DND-41 (cell line): ENCODE results near the gene SLC35F3.

Experiments
- ATAC-seq: fragments of 200-7000 bp; cut with Tn5 transposase; 3 replicates; pipeline ENCODE4 v1.9.1; 2021; ENCODE audit warnings: low read depth; ENCODE audit not compliant: insufficient read depth
- DNase-seq: peaks from one replicate; pipeline ENCODE4 v3.0.0-alpha.2; 2020
- H2AFZ ChIP-seq: 2 replicates; pipeline ENCODE4 v1.6.0; 2012; ENCODE audit warnings: low read depth, low read length
- H3K27ac ChIP-seq: 2 replicates; pipeline ENCODE4 v1.5.1; 2012; ENCODE audit warnings: low read length, inconsistent platforms
- H3K27me3 ChIP-seq: fragments of 200-600 bp; sonication (generic); 2 replicates; pipeline ENCODE4 v1.6.0; 2012; ENCODE audit warnings: low read length, mild to moderate bottlenecking, inconsistent platforms; ENCODE audit not compliant: insufficient read depth, poor library complexity
- H3K36me3 ChIP-seq: 2 replicates; pipeline ENCODE4 v1.5.1; 2012; ENCODE audit warnings: low read length, inconsistent platforms; ENCODE audit not compliant: insufficient read depth
- H3K4me1 ChIP-seq: 2 replicates; pipeline ENCODE4 v1.5.1; 2012; ENCODE audit warnings: mild to moderate bottlenecking, low read length; ENCODE audit not compliant: insufficient read depth
- H3K4me2 ChIP-seq: 2 replicates; pipeline ENCODE4 v1.6.0; 2012; ENCODE audit warnings: mild to moderate bottlenecking, moderate library complexity, low read length, inconsistent platforms; ENCODE audit not compliant: insufficient read depth
- H3K4me3 ChIP-seq, 2 experiments: fragments of 200-600 bp in 1 of 2; shearing (Covaris generic) in 1 of 2; 2 replicates each; pipeline ENCODE4 v1.5.1; 2012 to 2016; ENCODE audit warnings: inconsistent platforms in 2 of 2, low read length in 2 of 2, mild to moderate bottlenecking in 2 of 2, low read depth in 1 of 2, moderate library complexity in 1 of 2
- H3K79me2 ChIP-seq: 2 replicates; pipeline ENCODE4 v1.6.0; 2012; ENCODE audit warnings: low read length, inconsistent platforms; ENCODE audit not compliant: insufficient read depth
- H3K9ac ChIP-seq: 2 replicates; pipeline ENCODE4 v1.6.0; 2012; ENCODE audit warnings: low read depth, mild to moderate bottlenecking, inconsistent platforms, low read length, moderate library complexity
- H3K9me3 ChIP-seq: 2 replicates; pipeline ENCODE4 v1.5.1; 2012; ENCODE audit warnings: low read length, moderate library complexity, mild to moderate bottlenecking, inconsistent platforms; ENCODE audit not compliant: insufficient read depth, severe bottlenecking
- H4K20me1 ChIP-seq: 2 replicates; pipeline ENCODE4 v1.6.0; 2012; ENCODE audit warnings: low read length; ENCODE audit not compliant: insufficient read depth
- EZH2 ChIP-seq: IDR thresholded peaks from 3 replicates; pipeline ENCODE4 v1.6.1; 2012; ENCODE audit warnings: borderline replicate concordance, low read depth, mild to moderate bottlenecking, moderate library complexity, low read length, inconsistent platforms; ENCODE audit not compliant: severe bottlenecking
- TF ChIP-seq, protein P1 (sequence below): IDR thresholded peaks from 2 replicates; pipeline ENCODE4 v1.5.1; 2012; ENCODE audit warnings: borderline replicate concordance, low read length, moderate library complexity, mild to moderate bottlenecking; ENCODE audit not compliant: poor library complexity, severe bottlenecking; ENCODE audit errors: extremely low read depth

The SLC35F3 gene

DNA sequence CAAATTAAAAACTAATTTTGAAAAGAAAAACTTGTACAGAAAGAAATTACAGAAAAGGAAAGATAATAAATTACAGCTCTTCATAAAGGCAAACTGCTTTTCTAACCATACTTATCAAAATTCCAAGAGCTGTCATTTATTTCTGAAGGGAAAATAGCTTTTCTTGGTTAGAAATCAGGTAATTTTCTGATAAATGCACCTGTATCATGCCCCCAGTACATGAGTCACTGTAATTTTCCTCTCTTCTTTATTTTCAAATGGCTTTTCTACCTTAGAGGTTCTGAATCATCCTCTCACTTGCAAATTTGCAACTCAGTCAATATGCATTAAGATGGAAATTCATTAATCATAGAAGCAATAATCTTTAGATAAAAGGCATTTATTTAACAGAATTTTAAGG, 100.1 kb downstream of the SLC35F3 start:
- ATAC-seq (no peak), DNase-seq (no peak)
- Histone ChIP-seq H2AFZ (no peak overlapping the region), H3K9ac (no peak overlapping the region), H3K27me3 (peaks cover 24% of the 10 kb centered on the region), H3K4me1 (no peaks in the 10 kb centered on the region), H3K79me2 (no peaks in the 10 kb centered on the region), H3K27ac (no peak overlapping the region), H3K4me2 (no peak overlapping the region), H4K20me1 (no peaks in the 10 kb centered on the region), H3K36me3 (no peaks in the 10 kb centered on the region), H3K9me3 (no peaks in the 10 kb centered on the region), H3K4me3 (no peak overlapping the region)
- TF ChIP-seq, protein P1, sequence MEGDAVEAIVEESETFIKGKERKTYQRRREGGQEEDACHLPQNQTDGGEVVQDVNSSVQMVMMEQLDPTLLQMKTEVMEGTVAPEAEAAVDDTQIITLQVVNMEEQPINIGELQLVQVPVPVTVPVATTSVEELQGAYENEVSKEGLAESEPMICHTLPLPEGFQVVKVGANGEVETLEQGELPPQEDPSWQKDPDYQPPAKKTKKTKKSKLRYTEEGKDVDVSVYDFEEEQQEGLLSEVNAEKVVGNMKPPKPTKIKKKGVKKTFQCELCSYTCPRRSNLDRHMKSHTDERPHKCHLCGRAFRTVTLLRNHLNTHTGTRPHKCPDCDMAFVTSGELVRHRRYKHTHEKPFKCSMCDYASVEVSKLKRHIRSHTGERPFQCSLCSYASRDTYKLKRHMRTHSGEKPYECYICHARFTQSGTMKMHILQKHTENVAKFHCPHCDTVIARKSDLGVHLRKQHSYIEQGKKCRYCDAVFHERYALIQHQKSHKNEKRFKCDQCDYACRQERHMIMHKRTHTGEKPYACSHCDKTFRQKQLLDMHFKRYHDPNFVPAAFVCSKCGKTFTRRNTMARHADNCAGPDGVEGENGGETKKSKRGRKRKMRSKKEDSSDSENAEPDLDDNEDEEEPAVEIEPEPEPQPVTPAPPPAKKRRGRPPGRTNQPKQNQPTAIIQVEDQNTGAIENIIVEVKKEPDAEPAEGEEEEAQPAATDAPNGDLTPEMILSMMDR, result no peak

DNA sequence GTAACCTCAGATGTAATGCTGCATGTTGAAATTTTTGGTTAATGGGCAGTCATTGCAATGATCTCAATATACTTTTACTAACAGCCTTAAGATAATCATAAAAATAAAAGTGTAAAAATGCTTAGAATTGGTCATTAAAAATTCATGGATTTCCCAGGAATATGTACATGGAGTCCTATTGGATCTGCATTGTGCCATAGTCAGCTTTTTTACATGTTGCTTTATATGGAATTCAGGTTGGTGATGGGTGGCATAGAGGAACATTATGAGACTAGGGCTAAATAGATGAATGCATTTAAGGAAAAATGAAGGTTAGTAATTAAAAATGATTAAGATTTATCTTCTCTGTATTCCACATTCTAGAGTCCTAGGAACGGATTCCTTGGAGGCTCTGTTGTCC, 103.2 kb downstream of the SLC35F3 start:
- no peaks in the 10 kb centered on the region for H3K36me3 ChIP-seq
- no peak for ATAC-seq
- DNase-seq, result no peak
- H3K79me2 ChIP-seq, result no peaks in the 10 kb centered on the region
- no peaks in the 10 kb centered on the region for H4K20me1 ChIP-seq
- peaks cover 18% of the 10 kb centered on the region for H3K27me3 ChIP-seq
- no peaks in the 10 kb centered on the region for H3K9me3 ChIP-seq
- no peaks in the 10 kb centered on the region for H3K4me1 ChIP-seq
- H3K9ac ChIP-seq, result no peak overlapping the region
- no peak overlapping the region for H3K4me3 ChIP-seq
- H2AFZ ChIP-seq, result no peak overlapping the region
- no peak overlapping the region for H3K4me2 ChIP-seq
- TF ChIP-seq, protein P1, result no peak
- TF ChIP-seq EZH2, result no peak
- H3K27ac ChIP-seq, result no peak overlapping the region

DNA sequence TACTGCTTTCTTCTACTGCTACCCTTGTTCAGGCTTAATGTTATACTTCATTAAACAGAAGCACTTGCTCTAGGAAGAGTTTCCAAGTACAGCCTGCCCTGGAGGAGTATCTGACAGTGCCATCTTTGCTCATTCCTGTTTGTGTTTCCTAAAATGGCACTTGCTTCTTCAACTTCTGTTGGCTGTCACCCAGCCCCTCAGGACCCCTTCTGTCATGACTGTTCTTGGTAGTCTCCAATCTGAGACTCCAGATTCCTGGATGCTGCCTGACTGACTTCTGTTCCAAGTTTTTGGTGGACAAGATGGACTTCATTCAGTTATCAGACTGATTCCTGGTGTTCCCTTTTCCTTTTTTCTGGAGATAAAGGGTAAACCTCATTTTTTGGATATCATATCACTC, 104.1 kb downstream of the SLC35F3 start:
- no peaks in the 10 kb centered on the region for H3K9me3 ChIP-seq
- H3K27ac ChIP-seq, result no peak overlapping the region
- DNase-seq, result no peak
- H3K4me1 ChIP-seq, result no peaks in the 10 kb centered on the region
- ATAC-seq, result no peak
- H2AFZ ChIP-seq, result no peak overlapping the region
- no peak overlapping the region for H3K4me2 ChIP-seq
- no peaks in the 10 kb centered on the region for H3K36me3 ChIP-seq
- H4K20me1 ChIP-seq, result no peaks in the 10 kb centered on the region
- TF ChIP-seq, protein P1, result no peak
- TF ChIP-seq EZH2, result no peak
- H3K9ac ChIP-seq, result no peak overlapping the region
- H3K27me3 ChIP-seq, result peaks cover 10% of the 10 kb centered on the region
- no peaks in the 10 kb centered on the region for H3K79me2 ChIP-seq
- H3K4me3 ChIP-seq, result no peak overlapping the region

DNA sequence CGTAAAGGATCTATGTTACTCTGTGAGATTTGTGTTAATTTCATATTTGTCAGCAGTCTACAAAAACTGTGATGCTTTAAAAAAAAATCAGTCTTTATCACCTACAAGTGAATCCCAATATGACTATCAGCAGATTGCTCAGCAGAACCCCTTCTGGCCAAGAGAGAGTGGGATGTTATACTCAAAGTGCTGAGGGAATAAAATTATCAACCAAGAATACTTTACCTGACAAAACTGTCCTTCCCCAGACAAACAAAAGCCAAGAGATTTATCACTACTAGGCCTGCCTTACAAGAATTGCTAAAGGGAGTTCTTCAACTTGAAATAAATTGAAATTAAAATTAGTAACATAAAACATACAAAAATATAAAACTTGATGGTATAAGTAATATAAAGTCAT, 105.2 kb downstream of the SLC35F3 start:
- Histone ChIP-seq H3K36me3 (no peaks in the 10 kb centered on the region), H3K4me2 (no peak overlapping the region), H2AFZ (no peak overlapping the region), H3K27me3 (peaks cover 9% of the 10 kb centered on the region), H4K20me1 (no peaks in the 10 kb centered on the region), H3K4me3 (no peak overlapping the region), H3K79me2 (no peaks in the 10 kb centered on the region), H3K27ac (no peak overlapping the region), H3K9ac (no peak overlapping the region), H3K9me3 (no peaks in the 10 kb centered on the region), H3K4me1 (no peaks in the 10 kb centered on the region)
- ATAC-seq (no peak), DNase-seq (no peak)
- TF ChIP-seq EZH2, result no peak
- TF ChIP-seq, protein P1, result no peak
